HG02642 (cell line): ENCODE results near the gene HDGFL2.
"Not testable (repeated sequence)": the region's sequence is repeated elsewhere in the genome, so short reads cannot be mapped to it uniquely, and the experiment has no call there.

Source experiments
- ATAC-seq: cut with Tn5 transposase; IDR thresholded peaks from one replicate; pipeline ENCODE4 v1.9.1; 2021; ENCODE audit warnings: mild to moderate bottlenecking; ENCODE audit not compliant: unreplicated experiment, poor library complexity

Gene HDGFL2

DNA sequence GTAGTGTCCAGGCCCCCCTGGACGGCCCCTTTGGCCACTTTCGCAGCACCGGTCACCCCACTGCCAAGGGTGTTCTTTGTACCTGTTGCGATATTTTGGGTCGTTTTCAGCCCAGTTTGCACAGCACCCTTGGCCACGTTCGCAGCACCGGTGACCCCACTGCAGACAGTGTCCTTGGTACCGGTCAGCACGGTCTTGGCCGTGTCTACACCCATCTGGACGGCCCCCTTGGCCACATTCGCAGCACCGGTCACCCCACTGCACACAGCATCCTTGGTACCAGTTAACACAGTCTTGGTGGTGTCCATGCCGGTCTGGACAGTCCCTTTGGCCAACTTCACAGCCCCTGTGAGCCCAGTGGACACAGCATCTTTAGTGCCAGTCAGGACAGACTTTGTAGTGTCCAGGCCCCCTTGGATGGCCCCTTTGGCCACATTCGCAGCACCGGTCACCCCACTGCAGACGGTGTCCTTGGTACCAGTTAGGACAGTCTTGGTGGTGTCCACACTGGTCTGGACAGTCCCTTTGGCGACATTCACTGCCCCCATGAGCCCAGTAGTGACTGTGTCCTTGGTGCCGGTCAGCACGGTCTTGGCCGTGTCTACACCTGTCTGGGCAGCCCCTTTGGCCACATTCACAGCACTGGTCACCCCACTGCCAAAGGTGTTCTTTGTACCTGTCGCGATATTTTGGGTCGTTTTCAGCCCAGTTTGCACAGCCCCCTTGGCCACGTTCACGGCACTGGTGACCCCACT, 39.4 kb downstream of the HDGFL2 start:
- no peak for ATAC-seq

DNA sequence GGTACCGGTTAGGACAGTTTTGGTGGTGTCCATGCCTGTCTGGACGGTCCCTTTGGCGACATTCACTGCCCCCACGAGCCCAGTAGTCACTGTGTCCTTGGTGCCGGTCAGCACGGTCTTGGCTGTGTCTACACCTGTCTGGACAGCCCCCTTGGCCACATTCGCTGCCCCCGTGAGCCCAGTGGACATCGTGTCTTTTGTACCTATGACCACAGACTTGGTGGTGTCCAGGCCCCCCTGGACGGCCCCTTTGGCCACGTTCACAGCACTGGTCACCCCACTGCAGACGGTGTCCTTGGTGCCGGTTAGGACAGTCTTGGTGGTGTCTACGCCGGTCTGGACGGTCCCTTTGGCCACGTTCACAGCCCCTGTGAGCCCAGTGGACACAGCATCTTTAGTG, 40.0 kb downstream of the HDGFL2 start:
- no peak for ATAC-seq

DNA sequence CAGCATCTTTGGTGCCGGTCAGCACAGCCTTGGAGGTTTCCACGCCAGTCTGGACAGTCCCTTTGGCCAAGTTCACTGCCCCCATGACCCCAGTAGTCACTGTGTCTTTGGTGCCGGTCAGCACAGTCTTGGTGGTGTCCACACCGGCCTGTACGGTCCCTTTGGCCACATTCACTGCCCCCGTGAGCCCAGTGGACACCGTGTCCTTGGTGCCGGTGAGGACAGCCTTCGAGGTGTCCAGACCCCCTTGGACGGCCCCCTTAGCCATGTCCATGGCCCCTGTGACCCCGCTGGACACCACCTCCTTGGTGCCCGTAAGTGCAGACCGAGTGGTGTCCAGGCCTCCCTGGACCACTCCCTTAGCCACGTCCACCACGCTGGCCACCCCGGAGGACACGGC, 41.2 kb downstream of the HDGFL2 start:
- no peak for ATAC-seq

DNA sequence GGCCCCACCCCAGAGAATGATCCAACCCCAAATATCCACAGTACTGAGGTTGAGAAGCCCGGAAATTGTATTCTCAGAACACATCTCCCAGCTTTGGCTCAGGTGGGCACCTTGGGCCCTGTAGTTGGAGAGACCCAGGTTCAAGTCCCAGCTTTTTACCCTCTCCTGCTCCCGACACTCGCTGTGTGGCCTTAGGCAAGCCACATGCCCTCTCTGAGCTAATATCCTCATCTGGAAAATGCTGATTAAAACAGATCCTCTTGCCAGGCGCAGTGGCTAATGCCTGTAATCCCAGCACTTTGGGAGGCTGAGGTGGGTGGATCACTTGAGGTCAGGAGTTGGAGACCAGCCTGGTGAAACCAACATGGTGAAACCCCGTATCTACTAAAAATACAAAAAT, 43.6 kb downstream of the HDGFL2 start:
- no peak for ATAC-seq

- no peak for ATAC-seq
These were observed 44.3 kb downstream of the HDGFL2 start for GRCh38 chr19:4516199-4516938.

GRCh38 chr19:4516939-4517300, 44.8 kb downstream of the HDGFL2 start:
- no peak for ATAC-seq

DNA sequence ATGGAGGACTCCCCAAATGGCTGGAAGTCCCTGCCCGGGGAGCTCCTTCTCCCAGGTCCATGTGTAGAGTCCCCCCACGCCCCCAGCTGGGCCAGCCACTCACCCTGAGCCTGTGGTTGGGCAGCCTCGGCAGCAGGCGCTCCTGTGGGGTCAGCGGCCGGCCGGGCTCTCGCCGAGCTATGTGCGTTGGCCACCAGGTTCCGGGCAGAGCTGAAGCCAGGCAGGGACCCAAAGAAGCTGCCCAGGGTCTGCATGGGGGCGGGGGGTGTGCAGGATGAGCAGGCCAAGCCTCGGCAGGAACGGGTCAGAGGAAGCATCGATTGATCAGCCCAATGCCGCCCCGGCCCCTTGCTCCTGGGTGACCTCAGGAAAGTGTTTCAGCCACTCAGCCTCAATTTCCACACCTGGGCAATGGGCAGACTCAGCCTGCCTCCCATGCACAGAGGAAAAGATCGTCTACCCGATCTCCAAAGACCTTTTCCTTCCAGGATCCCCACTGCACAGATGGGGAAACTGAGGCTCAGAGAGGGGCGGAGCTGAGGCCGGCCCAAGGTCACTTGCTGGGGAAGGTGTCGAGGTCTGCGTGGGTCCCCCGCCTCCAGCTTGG, 45.5 kb downstream of the HDGFL2 start:
- no peak for ATAC-seq

DNA sequence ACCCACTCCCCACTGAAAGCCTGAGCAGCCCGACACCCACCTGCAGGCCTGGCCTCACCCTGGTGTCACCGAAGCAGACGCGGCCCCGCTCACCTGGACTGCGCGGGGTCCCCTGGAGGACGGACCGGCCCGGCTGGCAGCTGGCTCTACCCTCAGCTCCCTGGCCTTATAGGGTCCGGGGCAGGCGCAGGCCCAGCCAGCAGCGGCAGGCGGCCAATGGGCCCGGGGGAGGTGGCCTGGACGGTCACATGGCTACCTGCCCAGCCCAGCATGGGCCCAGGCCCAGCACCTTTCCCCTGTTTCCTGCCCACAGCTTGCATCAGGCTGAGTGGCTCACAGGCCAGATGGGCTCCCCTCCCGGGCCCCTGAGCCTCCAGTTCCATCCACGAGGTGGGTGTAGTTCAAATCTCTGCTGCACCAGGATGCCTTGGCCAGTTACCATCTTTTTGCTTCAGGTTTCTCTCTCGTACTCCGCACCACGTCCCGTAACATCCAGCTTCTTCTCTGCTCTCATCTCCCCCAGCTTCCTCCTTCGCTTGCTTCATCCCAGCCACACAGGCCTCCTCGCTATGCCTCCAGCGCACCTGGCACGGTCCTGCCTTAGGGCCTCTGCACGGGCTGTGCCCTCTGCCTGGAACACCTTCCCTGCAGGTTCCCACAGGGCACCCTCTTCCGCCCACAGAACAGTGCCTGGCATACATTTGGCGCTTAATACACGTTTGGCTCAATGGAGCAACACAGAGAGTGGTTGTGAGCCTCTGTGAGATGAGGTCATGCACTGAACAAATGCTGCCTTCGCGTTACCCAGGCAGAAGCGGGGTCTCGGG, 46.5 kb downstream of the HDGFL2 start, which contains the start of gene PLIN4:
TSS of gene PLIN4 (minus strand) at position 142 of the 827 bp plus-strand sequence. CDS start 214 bp downstream, outside the sequence.
- no peak for ATAC-seq

DNA sequence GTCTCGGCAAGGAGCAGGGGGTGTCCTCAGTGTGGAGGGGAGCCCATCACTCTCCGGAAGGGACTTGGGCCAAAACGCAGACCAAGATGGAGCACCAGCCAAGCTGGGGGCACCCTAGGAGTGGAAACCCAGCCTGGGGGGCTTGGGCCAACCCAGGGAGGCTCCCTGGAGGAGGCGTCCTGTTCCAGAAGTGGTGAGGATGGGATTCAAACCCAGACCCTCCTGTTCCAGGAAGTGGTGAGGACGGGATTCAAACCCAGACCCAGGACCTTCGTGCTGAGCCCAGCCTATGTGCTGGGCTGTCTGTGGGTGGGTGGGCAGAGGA, 47.0 kb downstream of the HDGFL2 start:
- ATAC-seq, result no peak

GRCh38 chr19:4519521-4520277, 47.6 kb downstream of the HDGFL2 start:
- no peak for ATAC-seq

GRCh38 chr19:4521170-4521887, 49.2 kb downstream of the HDGFL2 start:
- no peak for ATAC-seq

- no peak for ATAC-seq
These were observed 49.8 kb downstream of the HDGFL2 start for GRCh38 chr19:4521888-4522242.

- no peak for ATAC-seq
These were observed 50.4 kb downstream of the HDGFL2 start for GRCh38 chr19:4522291-4523002.

- ATAC-seq, result no peak
These were observed 51.4 kb downstream of the HDGFL2 start for GRCh38 chr19:4523306-4524110.

DNA sequence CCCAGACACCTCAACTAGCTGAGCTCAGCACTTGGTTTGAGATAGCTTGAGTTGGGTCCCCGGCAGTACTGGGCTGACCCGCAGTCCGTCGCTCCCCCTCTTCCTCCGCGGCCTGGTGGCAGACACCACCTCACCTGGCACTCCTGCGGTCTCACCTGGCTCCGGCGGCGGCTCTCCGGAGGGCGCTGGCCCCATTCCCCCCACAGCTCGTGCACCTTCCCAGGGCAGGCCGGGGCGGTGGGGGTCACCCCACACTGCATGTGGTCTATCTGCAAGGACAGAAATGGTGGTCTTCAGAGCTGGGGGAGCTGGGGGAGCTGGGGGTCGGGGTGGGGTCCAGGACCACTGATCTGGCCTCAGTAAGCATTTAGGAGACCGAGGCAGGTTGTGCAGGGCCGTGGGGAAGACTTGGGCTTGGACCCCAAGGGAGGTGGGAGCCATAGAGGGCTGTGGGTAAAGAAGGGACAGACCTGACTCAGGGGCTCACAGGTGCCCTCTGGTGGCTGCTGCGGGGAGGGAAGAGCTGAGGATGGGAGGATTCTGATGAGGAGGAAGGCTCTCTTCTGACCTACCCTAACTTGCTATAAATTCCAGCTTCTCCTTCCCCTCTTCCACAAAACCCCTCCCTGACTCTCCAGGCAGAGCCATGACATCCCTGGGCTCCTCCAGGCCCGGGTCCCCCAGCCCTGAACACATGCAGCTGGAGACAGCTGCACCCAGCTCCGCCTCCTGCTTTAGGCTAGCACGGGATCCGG, 52.9 kb downstream of the HDGFL2 start:
- ATAC-seq, result no peak

GRCh38 chr19:4525563-4526002, 53.5 kb downstream of the HDGFL2 start:
- no peak for ATAC-seq

DNA sequence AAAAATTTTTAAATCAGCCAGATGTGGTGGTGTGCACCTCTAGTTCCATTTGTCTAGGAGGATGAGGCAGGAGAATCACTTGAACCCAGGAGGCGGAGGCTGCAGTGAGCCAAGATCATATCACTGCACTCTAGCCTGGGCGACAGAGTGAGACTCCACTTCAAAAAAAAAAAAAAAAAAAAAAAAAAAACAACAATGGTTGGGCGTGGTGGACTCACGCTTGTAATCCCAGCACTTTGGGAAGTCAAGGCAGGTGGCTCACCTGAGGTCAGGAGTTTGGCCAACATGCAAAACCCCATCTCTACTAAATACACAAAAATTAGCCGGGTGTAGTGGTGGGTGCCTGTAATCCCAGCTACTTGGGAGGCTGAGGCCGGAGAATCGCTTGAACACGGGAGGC, 55.3 kb downstream of the HDGFL2 start:
- not testable (repeated sequence) for ATAC-seq
